GM12872 (cell line): Measurements from ENCODE around the gene FFAR1.

Source experiments
- CTCF ChIP-seq: IDR thresholded peaks from 3 replicates; pipeline ENCODE4 v1.5.1; 2011; ENCODE audit warnings: low read depth, mild to moderate bottlenecking, low read length, moderate library complexity; ENCODE audit not compliant: insufficient read depth

FFAR1 gene

GRCh38 chr19:35345671-35346111, 2.0 kb upstream of the FFAR1 start:
- no peak for TF ChIP-seq CTCF

- TF ChIP-seq CTCF: no peak
Measured at GRCh38 chr19:35346193-35347052, 1.3 kb upstream of the FFAR1 start.

- no peak for TF ChIP-seq CTCF
Measured at GRCh38 chr19:35347930-35348298, 212 bp downstream of the FFAR1 start.

GRCh38 chr19:35348911-35349611, 1.4 kb downstream of the FFAR1 start:
- TF ChIP-seq CTCF: no peak

GRCh38 chr19:35349614-35350521, 2.2 kb downstream of the FFAR1 start:
- no peak for TF ChIP-seq CTCF

GRCh38 chr19:35350591-35350990, 2.9 kb downstream of the FFAR1 start:
- TF ChIP-seq CTCF: no peak
